Measurements from ENCODE around the gene PMM1.

- TF ChIP-seq POLR2A (IDR thresholded peaks at IDR 0.05), result no peak
- TF ChIP-seq CTCF (IDR thresholded peaks at IDR 0.05), result no peak
Measured at GRCh38 chr22:41621911-41622179, 32.2 kb upstream of the PMM1 start.

All from adrenal gland (tissue), 5 donors.